Mesothelial cell of epicardium (in vitro differentiated cells): Measurements from ENCODE around the gene BCOR. TPM values are rescaled to one million over a fixed set of nuclear protein-coding genes. Genes with fewer than 3 reads are reported as not detected.
A peak's percentile ranks its signal among the peaks of the same experiment; 100 is the strongest.

Experiments used
- DNase-seq, 2 experiments: peaks; one replicate each; pipeline ENCODE4 v3.0.0; 2021; ENCODE audit warnings: low spot score in 2 of 2; ENCODE audit not compliant: unreplicated experiment in 2 of 2
- H3K27ac Mint-ChIP-seq: 2 replicates; pipeline ENCODE4 v1.8.0; 2021; ENCODE audit warnings: mixed read lengths
- H3K27me3 Mint-ChIP-seq: 2 replicates; pipeline ENCODE4 v1.8.0; 2021; ENCODE audit warnings: low read depth, mixed read lengths
- H3K36me3 Mint-ChIP-seq: 2 replicates; pipeline ENCODE4 v1.8.0; 2021; ENCODE audit warnings: mixed read lengths
- H3K4me1 Mint-ChIP-seq: 2 replicates; pipeline ENCODE4 v1.8.0; 2021; ENCODE audit warnings: mixed read lengths
- H3K4me3 Mint-ChIP-seq: 2 replicates; pipeline ENCODE4 v1.8.0; 2021; ENCODE audit warnings: mild to moderate bottlenecking, moderate library complexity, mixed read lengths
- H3K9me3 Mint-ChIP-seq: 2 replicates; pipeline ENCODE4 v1.8.0; 2021; ENCODE audit warnings: mixed read lengths
- total RNA-seq: library from RNA; stranded (reverse); gene quantifications from 3 replicates; pipeline ENCODE4 v1.2.1, GENCODE V29; 2021
- TF ChIP-seq, protein P1 (sequence below): fragments of 200-600 bp; sonication (generic); IDR thresholded peaks from one replicate; pipeline ENCODE4 v1.5.0; 2021; ENCODE audit warnings: antibody characterized with exemption; ENCODE audit not compliant: unreplicated experiment

The BCOR gene
- total RNA-seq, 1 donor from 2014 or later, result 52.3 TPM

GRCh38 chrX:40003428-40004245, 94.1 kb downstream of the BCOR start:
- TF ChIP-seq, protein P1, sequence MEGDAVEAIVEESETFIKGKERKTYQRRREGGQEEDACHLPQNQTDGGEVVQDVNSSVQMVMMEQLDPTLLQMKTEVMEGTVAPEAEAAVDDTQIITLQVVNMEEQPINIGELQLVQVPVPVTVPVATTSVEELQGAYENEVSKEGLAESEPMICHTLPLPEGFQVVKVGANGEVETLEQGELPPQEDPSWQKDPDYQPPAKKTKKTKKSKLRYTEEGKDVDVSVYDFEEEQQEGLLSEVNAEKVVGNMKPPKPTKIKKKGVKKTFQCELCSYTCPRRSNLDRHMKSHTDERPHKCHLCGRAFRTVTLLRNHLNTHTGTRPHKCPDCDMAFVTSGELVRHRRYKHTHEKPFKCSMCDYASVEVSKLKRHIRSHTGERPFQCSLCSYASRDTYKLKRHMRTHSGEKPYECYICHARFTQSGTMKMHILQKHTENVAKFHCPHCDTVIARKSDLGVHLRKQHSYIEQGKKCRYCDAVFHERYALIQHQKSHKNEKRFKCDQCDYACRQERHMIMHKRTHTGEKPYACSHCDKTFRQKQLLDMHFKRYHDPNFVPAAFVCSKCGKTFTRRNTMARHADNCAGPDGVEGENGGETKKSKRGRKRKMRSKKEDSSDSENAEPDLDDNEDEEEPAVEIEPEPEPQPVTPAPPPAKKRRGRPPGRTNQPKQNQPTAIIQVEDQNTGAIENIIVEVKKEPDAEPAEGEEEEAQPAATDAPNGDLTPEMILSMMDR, result no peak
- no peak overlapping the region for H3K4me3 Mint-ChIP-seq
- no peak for DNase-seq
- peaks cover 35% of the 10 kb centered on the region for H3K4me1 Mint-ChIP-seq
- H3K27ac Mint-ChIP-seq, result peak overlapping the region; percentile 72
- no peaks in the 10 kb centered on the region for H3K36me3 Mint-ChIP-seq
- peaks cover 14% of the 10 kb centered on the region for H3K9me3 Mint-ChIP-seq
- peaks cover 16% of the 10 kb centered on the region for H3K27me3 Mint-ChIP-seq

GRCh38 chrX:40003071-40003427, 94.7 kb downstream of the BCOR start:
- H3K4me3 Mint-ChIP-seq, result no peak overlapping the region
- no peak for DNase-seq
- H3K27me3 Mint-ChIP-seq, result peaks cover 13% of the 10 kb centered on the region
- H3K9me3 Mint-ChIP-seq, result peaks cover 14% of the 10 kb centered on the region
- peaks cover 30% of the 10 kb centered on the region for H3K4me1 Mint-ChIP-seq
- peak overlapping the region; percentile 72 for H3K27ac Mint-ChIP-seq
- TF ChIP-seq, protein P1, result no peak
- no peaks in the 10 kb centered on the region for H3K36me3 Mint-ChIP-seq
